Iris pigment epithelial cell (primary cell): ENCODE data around the gene RBPJ.

Source experiments
- DNase-seq: peaks from one replicate; pipeline ENCODE4 v3.0.0-alpha.2; 2011; ENCODE audit warnings: low read depth

RBPJ gene

DNA sequence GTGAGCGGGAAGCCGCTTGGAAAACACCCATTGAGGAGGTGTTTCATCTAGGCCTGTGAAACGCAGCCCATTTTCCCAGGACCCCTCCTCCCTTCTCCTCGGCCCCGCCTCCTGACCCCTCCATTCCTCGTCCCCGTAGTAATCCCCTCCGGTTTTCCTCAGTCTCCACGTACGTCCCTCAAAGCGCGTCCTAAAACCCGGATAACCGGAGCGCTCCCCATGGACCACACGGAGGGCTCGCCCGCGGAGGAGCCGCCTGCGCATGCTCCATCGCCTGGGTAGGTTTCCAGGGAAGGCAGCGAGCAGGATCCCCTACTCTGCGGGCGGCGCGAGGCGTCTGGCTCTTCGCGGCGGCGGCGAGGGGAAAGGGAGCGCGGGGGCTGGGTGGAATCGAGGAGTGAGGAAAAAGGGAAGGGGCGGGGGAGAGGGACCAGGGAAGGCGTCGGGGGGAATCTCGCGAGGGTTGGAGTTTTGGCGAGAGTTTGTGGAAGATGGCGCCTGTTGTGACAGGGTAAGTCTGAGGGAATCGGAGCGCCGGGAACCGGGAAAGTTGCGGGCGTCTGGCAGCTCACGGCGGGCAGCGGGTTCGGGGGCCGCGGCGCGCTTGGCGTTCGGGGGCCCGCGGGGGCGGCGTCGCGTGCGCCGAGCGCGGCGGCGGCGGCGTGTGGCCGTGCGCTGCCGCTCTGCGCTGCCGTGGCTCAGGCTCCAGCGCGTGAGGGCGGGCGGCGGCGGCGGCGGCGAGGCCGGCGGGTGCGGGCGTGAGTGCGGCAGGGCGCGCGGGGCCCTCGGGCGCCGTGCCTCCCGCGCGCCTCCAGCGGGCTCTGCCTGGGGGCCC lies at the start of gene RBPJ:
RBPJ (plus strand) TSS at position 477 of the 835 bp plus-strand sequence; CDS start at position 492, 15 bp downstream.
- DNase-seq, result peak; percentile 99

DNA sequence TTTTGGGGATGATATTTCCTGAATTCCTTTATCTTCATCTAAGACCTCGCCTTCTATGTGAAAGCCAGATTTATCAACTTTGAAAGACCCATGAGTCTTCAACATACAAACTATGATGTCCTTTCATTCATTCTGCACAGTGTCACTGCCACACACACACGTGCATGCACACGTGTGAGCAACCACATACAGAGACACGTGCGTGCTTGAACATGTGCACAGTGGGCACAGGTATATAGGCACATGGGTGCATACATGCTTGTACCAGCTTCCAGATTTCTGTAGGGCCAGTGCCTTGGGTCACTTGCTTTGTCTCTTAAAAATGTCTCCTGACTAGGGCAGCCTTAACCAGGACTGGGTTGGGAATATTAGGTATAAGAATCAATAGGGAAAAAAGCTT lies 49.1 kb upstream of the RBPJ start:
- no peak for DNase-seq

DNA sequence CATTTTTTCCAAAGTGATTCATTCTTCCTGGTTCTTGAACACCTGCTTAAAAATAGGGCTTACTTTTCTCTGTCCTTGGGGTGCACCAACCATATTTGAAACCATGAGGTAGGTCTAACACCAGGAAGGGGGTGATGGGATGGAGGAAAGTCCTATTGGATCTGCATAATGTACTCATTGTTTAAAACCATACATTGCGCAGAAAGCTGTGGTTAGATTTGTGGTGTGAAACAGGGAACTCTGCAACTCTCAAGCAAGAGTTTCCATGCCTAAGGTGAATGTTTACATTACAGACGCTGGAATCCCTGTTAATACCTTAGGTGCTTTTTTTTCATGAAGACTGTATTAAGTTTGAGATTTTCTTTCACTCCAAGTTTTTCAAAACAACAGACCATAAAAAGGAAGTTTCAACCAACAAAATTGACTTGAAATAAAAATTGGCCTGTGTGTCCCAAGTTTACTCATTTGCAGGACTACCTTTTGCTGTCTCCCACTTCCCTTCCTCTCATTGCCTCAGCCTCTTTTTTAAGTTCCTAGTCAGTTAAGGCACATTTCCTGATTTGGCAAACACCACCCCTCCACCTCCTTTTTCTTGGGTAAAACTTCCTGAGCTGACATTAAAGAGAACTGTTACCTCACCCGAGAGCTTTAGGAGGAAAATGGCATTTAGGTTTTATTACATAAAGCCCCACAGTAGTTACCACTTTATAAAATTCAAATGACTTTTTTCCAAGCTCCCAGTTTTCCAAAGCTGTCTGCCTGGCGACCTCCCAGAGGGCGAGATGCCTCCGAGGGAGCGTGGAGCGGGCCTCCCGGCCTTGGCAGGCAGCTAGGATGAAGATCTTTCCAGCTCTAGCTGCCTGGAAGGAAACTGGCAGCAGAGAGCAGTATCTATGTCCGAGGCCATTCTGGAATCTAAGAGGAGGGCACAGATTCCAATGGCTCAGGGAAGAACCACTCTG lies 47.9 kb upstream of the RBPJ start:
- DNase-seq, result no peak

GRCh38 chr4:26273616-26273980 lies 47.2 kb upstream of the RBPJ start:
- DNase-seq, result no peak

DNA sequence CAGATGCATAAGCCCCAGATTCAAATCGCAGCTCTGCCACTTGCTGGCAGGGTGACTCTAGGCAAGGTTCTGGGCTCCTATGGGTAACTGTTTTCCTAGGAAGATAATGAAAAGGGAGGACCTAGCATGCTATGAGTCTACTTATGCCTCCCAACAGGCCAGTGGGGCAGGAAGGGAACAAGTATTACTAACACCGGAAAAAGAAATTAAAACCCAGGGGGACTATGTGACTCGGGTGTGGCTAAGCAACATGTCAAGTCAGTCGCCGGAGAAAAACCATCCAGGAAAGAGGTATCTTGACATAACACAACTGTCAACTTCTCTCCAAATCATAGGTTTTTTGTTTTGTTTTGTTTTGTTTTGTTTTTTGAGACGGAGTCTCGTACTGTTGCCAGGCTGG lies 45.5 kb upstream of the RBPJ start:
- no peak for DNase-seq

- DNase-seq, result no peak
Observed at GRCh38 chr4:26279446-26279845, 41.4 kb upstream of the RBPJ start.

GRCh38 chr4:26281881-26282280 lies 38.9 kb upstream of the RBPJ start:
- peak; percentile 53 for DNase-seq

DNA sequence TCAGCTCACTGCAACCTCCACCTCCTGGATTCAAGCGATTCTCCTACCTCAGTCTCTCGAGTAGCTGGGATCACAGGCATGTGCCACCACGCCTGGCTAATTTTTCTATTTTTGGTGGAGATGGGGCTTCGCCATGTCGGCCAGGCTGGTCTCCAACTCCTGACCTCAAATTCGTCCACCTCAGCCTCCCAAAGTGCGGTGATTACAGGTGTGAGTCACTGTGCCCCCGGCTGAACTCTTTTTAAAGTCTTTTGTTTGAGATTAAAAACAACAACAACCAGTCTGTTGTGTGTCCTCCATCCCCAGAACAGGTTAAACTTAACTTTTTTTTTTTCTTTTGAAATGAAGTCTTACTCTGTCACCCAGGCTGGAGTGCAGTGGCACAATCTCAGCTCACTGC lies 36.3 kb upstream of the RBPJ start:
- DNase-seq, result no peak

GRCh38 chr4:26285272-26285671 lies 35.5 kb upstream of the RBPJ start:
- no peak for DNase-seq

GRCh38 chr4:26287756-26288155 lies 33.1 kb upstream of the RBPJ start:
- no peak for DNase-seq

DNA sequence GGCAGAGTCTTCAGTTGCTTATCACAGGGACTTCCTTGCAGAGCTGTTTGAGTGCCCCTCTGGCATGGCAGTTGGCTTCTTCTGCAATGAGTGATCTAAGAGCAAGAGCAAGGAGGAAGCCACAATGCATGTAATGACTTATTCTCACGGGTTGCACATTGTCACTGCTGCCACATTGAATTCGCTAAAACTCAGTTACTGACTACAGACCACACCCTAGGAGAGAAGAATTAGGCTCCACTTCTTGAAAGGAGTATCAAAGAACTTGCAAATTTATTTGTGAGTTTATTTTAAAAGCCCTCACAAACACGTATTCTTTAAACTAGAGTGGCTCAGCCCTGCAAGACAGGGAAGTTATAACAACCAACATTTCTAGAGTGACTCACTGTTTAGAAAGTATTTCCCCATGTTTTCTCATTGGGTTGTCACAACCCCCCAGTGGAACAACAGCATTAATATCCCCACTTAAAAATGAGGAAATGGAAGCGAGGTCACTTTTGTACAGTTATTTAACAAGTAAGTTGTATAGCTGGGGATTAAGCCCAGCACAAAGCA lies 32.4 kb upstream of the RBPJ start:
- DNase-seq, result peak; percentile 84

GRCh38 chr4:26289401-26289800 lies 31.4 kb upstream of the RBPJ start:
- DNase-seq, result peak; percentile 33

GRCh38 chr4:26290321-26290720 lies 30.5 kb upstream of the RBPJ start:
- DNase-seq, result no peak

DNA sequence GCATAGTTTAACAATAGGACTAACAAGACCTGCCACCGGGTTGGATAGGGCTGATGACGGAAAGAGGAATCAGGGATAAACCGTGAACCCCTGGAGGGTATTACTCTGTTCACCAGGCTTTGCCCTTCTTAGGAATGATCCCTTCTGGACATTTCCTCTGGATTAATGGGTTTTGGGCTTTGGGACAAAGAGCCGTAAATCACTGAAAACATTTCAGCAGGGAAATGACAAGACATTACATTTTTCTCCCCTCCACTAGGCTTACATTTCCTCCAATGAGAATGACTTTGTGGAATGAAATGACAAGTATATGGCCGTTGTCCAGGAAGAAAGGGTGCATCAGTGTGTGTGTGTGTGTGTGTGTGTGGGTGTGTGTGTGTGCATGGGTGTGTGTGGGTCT lies 25.9 kb upstream of the RBPJ start:
- no peak for DNase-seq

GRCh38 chr4:26296021-26296420 lies 24.8 kb upstream of the RBPJ start:
- DNase-seq, result no peak

DNA sequence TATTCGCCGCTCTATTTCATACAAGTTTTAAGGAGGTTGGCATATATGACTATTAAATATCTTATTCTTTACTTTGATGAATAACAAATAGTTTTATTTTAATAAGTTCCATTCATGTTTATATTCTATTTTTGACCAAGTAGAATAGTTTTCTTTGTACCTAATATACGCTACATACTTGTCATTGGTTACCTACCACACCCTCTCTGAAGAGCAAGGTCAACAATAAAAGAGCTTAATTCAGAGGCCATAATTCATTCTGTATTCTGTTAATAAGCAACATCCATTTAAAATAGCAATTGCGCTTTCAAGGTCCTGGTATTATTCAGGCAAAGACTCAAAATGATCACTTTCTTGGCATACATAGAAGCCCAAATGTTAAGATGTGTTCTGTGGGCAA lies 24.3 kb upstream of the RBPJ start:
- DNase-seq, result no peak

- no peak for DNase-seq
Observed at GRCh38 chr4:26297219-26297618, 23.6 kb upstream of the RBPJ start.

GRCh38 chr4:26298198-26298947 lies 22.4 kb upstream of the RBPJ start:
- DNase-seq, result peak; percentile 77

- no peak for DNase-seq
Observed at GRCh38 chr4:26299254-26299882, 21.4 kb upstream of the RBPJ start.

DNA sequence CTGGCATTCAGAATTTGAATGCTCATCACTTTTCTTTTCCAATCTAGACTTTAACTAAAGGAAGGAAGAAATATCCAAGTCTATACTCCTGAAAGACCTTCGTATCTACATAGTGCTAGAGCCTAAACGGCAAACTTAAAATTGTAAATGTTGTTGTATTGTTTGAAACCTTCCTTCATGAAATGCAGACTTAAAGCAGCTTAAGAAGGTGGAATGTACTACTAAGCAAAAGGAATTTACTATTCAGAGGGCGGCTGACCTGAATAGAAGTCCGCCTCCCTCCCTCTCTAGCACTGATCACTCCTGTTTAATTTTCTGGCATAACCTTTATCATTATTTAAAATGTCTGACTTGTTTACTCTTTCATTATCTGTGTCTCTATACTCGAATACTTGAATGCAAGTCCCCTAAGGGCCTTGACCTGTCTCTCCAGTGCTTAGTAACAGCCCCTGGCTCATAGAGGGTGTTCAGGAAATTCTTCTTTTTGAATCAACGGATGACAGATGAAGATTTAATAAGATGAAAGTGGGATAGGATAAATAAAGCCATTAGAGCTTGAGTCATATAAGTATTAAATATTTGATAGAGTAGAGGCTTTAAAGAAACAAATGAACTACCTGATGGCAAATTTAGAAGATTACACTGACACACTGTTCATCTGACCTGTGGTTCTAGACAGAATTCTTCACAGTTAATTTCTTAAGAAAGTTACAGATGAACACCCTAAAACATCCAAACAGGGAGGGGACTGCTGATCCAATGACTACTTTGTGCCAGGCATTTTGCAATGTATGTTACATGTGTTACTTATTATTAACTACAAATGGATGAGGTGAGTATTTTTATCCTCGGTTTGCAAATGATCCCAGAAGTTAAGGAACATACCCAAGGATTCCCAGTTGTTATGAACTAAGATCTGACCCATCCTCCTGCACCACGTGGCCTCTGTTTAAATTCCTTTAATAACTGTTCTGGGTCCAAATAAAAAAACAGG lies 20.2 kb upstream of the RBPJ start:
- DNase-seq, result peak; percentile 63
